H9 (cell line): ENCODE data around the gene PLA2G1B. TPM values are rescaled to one million over a fixed set of nuclear protein-coding genes. Genes with fewer than 3 reads are reported as not detected.

ENCODE experiments used
- DNase-seq: peaks from one replicate; pipeline ENCODE4 v3.0.0-alpha.2; 2017
- H2AFZ ChIP-seq: one replicate; pipeline ENCODE4 v1.6.1; 2013; ENCODE audit warnings: mild to moderate bottlenecking, low read length, control low read depth, moderate library complexity
- H2AK5ac ChIP-seq: 2 replicates; pipeline ENCODE4 v1.6.1; 2013; ENCODE audit warnings: low read length, control low read depth, mixed read lengths; ENCODE audit not compliant: insufficient read length
- H2BK120ac ChIP-seq: one replicate; pipeline ENCODE4 v1.6.1; 2013; ENCODE audit warnings: low read depth, mild to moderate bottlenecking, low read length, control low read depth, inconsistent platforms; ENCODE audit not compliant: poor library complexity, severe bottlenecking
- H2BK12ac ChIP-seq: 2 replicates; pipeline ENCODE4 v1.6.1; 2013; ENCODE audit warnings: low read length, control low read depth, mixed read lengths, low read depth; ENCODE audit not compliant: insufficient read length
- H2BK15ac ChIP-seq: 2 replicates; pipeline ENCODE4 v1.6.1; 2013; ENCODE audit warnings: low read depth, low read length, control low read depth
- H2BK20ac ChIP-seq: one replicate; pipeline ENCODE4 v1.6.1; 2013; ENCODE audit warnings: low read depth, mild to moderate bottlenecking, low read length, control low read depth, inconsistent platforms; ENCODE audit not compliant: poor library complexity, severe bottlenecking
- H2BK5ac ChIP-seq: 2 replicates; pipeline ENCODE4 v1.6.1; 2013; ENCODE audit warnings: low read length, control low read depth, mixed read lengths; ENCODE audit not compliant: insufficient read length
- H3K14ac ChIP-seq: 2 replicates; pipeline ENCODE4 v1.6.1; 2013; ENCODE audit warnings: low read length, control low read depth; ENCODE audit not compliant: insufficient read depth
- H3K18ac ChIP-seq: 2 replicates; pipeline ENCODE4 v1.6.1; 2013; ENCODE audit warnings: low read depth, mild to moderate bottlenecking, mixed read lengths, low read length, control low read depth; ENCODE audit not compliant: insufficient read length
- H3K23ac ChIP-seq: 2 replicates; pipeline ENCODE4 v1.6.1; 2013; ENCODE audit warnings: low read length, control low read depth, mixed read lengths, low read depth; ENCODE audit not compliant: insufficient read length
- H3K23me2 ChIP-seq: 2 replicates; pipeline ENCODE4 v1.6.1; 2013; ENCODE audit warnings: low read depth, mild to moderate bottlenecking, mixed read lengths, low read length, control low read depth; ENCODE audit not compliant: insufficient read length, poor library complexity, severe bottlenecking
- H3K27ac ChIP-seq: 2 replicates; pipeline ENCODE4 v1.5.1; 2013; ENCODE audit warnings: low read length, control low read depth, mixed read lengths, low read depth; ENCODE audit not compliant: insufficient read length
- H3K27me3 ChIP-seq: 2 replicates; pipeline ENCODE4 v1.6.1; 2013; ENCODE audit warnings: low read length, control low read depth, inconsistent platforms; ENCODE audit not compliant: insufficient read depth
- H3K4ac ChIP-seq: 2 replicates; pipeline ENCODE4 v1.6.1; 2013; ENCODE audit warnings: low read depth, mild to moderate bottlenecking, control low read depth, inconsistent platforms, low read length, moderate library complexity
- H3K4me1 ChIP-seq: 2 replicates; pipeline ENCODE4 v1.6.1; 2013; ENCODE audit warnings: low read length, control low read depth, inconsistent platforms; ENCODE audit not compliant: insufficient read depth
- H3K4me2 ChIP-seq: 2 replicates; pipeline ENCODE4 v1.6.1; 2013; ENCODE audit warnings: low read length, control low read depth, mixed read lengths; ENCODE audit not compliant: insufficient read length, insufficient read depth
- H3K56ac ChIP-seq: 2 replicates; pipeline ENCODE4 v1.6.1; 2013; ENCODE audit warnings: low read depth, mild to moderate bottlenecking, mixed read lengths, low read length, control low read depth; ENCODE audit not compliant: insufficient read length
- H3K79me1 ChIP-seq: 2 replicates; pipeline ENCODE4 v1.6.1; 2013; ENCODE audit warnings: low read depth, mild to moderate bottlenecking, moderate library complexity, low read length, control low read depth, inconsistent platforms; ENCODE audit not compliant: insufficient read depth, poor library complexity, severe bottlenecking
- H3K79me2 ChIP-seq: 2 replicates; pipeline ENCODE4 v1.6.1; 2013; ENCODE audit warnings: low read length, control low read depth, inconsistent platforms; ENCODE audit not compliant: insufficient read depth
- H3K9ac ChIP-seq: 2 replicates; pipeline ENCODE4 v1.6.1; 2013; ENCODE audit warnings: low read length, control low read depth, mixed read lengths; ENCODE audit not compliant: insufficient read length; ENCODE audit errors: extremely low read depth
- H3K9me3 ChIP-seq: one replicate; pipeline ENCODE4 v1.6.1; 2013; ENCODE audit warnings: low read depth, low read length, inconsistent platforms; ENCODE audit not compliant: control insufficient read depth
- H3T11ph ChIP-seq: one replicate; pipeline ENCODE4 v1.6.1; 2013; ENCODE audit warnings: mild to moderate bottlenecking, low read length, control low read depth, inconsistent platforms
- H4K20me1 ChIP-seq: one replicate; pipeline ENCODE4 v1.6.1; 2013; ENCODE audit not compliant: control insufficient read depth, insufficient read length, insufficient read depth
- H4K5ac ChIP-seq: 2 replicates; pipeline ENCODE4 v1.6.1; 2013; ENCODE audit warnings: low read depth, mild to moderate bottlenecking, mixed read lengths, low read length, control low read depth; ENCODE audit not compliant: insufficient read length
- H4K8ac ChIP-seq: replicated peaks from 2 replicates; pipeline ENCODE4 v1.6.1; 2013; ENCODE audit warnings: low read length, control low read depth, mixed read lengths, low read depth; ENCODE audit not compliant: insufficient read length
- H4K91ac ChIP-seq: 2 replicates; pipeline ENCODE4 v1.6.1; 2013; ENCODE audit warnings: low read depth, mild to moderate bottlenecking, moderate library complexity, mixed read lengths, low read length, control low read depth; ENCODE audit not compliant: insufficient read length
- H3K27ac Mint-ChIP-seq, 3 experiments: 2 replicates in 2 of 3; 3 replicates in 1 of 3; pipeline ENCODE4 v1.8.0; 2020 to 2021; ENCODE audit warnings: mixed read lengths in 3 of 3, mild to moderate bottlenecking in 1 of 3, moderate library complexity in 1 of 3
- H3K27me3 Mint-ChIP-seq: 2 replicates; pipeline ENCODE4 v1.8.0; 2021; ENCODE audit warnings: low read depth, mild to moderate bottlenecking, moderate library complexity, mixed read lengths
- H3K36me3 Mint-ChIP-seq, 3 experiments: 2 replicates in 2 of 3; 3 replicates in 1 of 3; pipeline ENCODE4 v1.8.0; 2020 to 2021; ENCODE audit warnings: low read depth in 3 of 3, mixed read lengths in 3 of 3; ENCODE audit not compliant: insufficient read depth in 1 of 3
- H3K4me1 Mint-ChIP-seq, 2 experiments: 2 replicates each; pipeline ENCODE4 v1.8.0; 2020; ENCODE audit warnings: mixed read lengths in 2 of 2
- H3K4me3 Mint-ChIP-seq, 2 experiments: 2 replicates in 1 of 2; 3 replicates in 1 of 2; pipeline ENCODE4 v1.8.0; 2020 to 2021; ENCODE audit warnings: mild to moderate bottlenecking in 2 of 2, mixed read lengths in 2 of 2, moderate library complexity in 1 of 2
- H3K9me3 Mint-ChIP-seq, 2 experiments: 2 replicates in 1 of 2; 3 replicates in 1 of 2; pipeline ENCODE4 v1.8.0; 2020; ENCODE audit warnings: mild to moderate bottlenecking in 2 of 2, mixed read lengths in 2 of 2, moderate library complexity in 1 of 2
- WGBS: extraction: QIAGEN DNeasy Blood & Tissue Kit; methylation state at CpG from one replicate; pipeline ENCODE4 v1.1.7; 2013; ENCODE audit warnings: missing lambda C conversion rate, low lambda C conversion rate, mixed read lengths; ENCODE audit not compliant: insufficient read length; ENCODE audit errors: extremely low coverage; 5-methylcytosine and 5-hydroxymethylcytosine counted together
- total RNA-seq: library from RNA; stranded (reverse); gene quantifications from 2 replicates; pipeline ENCODE4 v1.2.1, GENCODE V29; 2021
- TF ChIP-seq, protein P1 (sequence below): fragments of 200-600 bp; sonication (generic); conservative IDR thresholded peaks from 3 replicates; pipeline ENCODE4 v1.8.0; 2021; ENCODE audit warnings: antibody characterized with exemption, mild to moderate bottlenecking

Gene PLA2G1B
- total RNA-seq, 1 experiment from 2014 or later, result not detected

DNA sequence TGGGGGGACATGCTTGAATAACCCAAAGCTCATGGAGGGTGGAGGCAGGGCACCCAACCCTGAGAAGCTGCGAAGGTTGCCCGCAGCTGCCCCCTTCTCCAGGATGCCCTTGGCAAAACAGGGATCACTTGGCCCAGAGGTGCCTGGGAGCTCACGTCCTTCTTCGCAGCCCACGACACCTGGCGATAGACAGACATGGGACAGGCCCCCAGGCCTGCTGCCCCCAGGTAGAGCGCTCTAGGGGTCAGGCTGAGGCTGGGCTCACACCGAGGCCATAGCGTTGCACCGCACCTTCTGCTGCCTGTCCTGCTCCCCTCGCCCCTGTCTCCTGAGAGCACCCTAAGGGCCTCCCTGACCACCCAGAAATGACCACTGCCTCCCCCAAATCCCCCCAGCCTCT, 20.2 kb upstream of the PLA2G1B start:
- Histone ChIP-seq H3K4me2 (no peak overlapping the region), H2BK15ac (no peak overlapping the region), H4K20me1 (no peaks in the 10 kb centered on the region), H3K4ac (no peak overlapping the region), H3K18ac (no peak overlapping the region), H2BK5ac (no peak overlapping the region), H2BK120ac (no peak overlapping the region), H3K79me1 (no peaks in the 10 kb centered on the region), H2AK5ac (no peak overlapping the region), H3K4me1 (no peaks in the 10 kb centered on the region), H3K9ac (no peak overlapping the region), H3K9me3 (no peaks in the 10 kb centered on the region), H2BK12ac (no peak overlapping the region), H3K23ac (no peak overlapping the region), H4K5ac (no peak overlapping the region), H3K27ac (no peak overlapping the region), H3T11ph (no peak overlapping the region), H2BK20ac (no peak overlapping the region), H3K27me3 (no peaks in the 10 kb centered on the region), H3K23me2 (no peaks in the 10 kb centered on the region), H3K79me2 (no peaks in the 10 kb centered on the region), H4K91ac (no peak overlapping the region), H3K14ac (no peak overlapping the region), H4K8ac (no peak overlapping the region), H2AFZ (no peak overlapping the region), H3K56ac (no peak overlapping the region)
- H3K4me3 Mint-ChIP-seq, result no peak overlapping the region
- TF ChIP-seq, protein P1, sequence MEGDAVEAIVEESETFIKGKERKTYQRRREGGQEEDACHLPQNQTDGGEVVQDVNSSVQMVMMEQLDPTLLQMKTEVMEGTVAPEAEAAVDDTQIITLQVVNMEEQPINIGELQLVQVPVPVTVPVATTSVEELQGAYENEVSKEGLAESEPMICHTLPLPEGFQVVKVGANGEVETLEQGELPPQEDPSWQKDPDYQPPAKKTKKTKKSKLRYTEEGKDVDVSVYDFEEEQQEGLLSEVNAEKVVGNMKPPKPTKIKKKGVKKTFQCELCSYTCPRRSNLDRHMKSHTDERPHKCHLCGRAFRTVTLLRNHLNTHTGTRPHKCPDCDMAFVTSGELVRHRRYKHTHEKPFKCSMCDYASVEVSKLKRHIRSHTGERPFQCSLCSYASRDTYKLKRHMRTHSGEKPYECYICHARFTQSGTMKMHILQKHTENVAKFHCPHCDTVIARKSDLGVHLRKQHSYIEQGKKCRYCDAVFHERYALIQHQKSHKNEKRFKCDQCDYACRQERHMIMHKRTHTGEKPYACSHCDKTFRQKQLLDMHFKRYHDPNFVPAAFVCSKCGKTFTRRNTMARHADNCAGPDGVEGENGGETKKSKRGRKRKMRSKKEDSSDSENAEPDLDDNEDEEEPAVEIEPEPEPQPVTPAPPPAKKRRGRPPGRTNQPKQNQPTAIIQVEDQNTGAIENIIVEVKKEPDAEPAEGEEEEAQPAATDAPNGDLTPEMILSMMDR, result no peak
- H3K4me1 Mint-ChIP-seq, result peaks cover 0 to 6% of the 10 kb centered on the region in 2 experiments; a peak in 2 of 4 replicates
- no peak for DNase-seq
- H3K27me3 Mint-ChIP-seq, result no peaks in the 10 kb centered on the region
- no peak overlapping the region for H3K27ac Mint-ChIP-seq
- H3K9me3 Mint-ChIP-seq, result no peaks in the 10 kb centered on the region
- WGBS, result no CpG with 5 or more reads among the region's 11 CpGs
- peaks cover 24 to 75% (median 70%) of the 10 kb centered on the region in 3 experiments; a peak in 6 of 7 replicates for H3K36me3 Mint-ChIP-seq
